HL-60 (cell line): ENCODE data around the gene KLHL10.

Source experiments
- DNase-seq, 2 experiments: peaks; one replicate each; pipeline ENCODE4 v3.0.0-alpha.2; 2010 to 2020; ENCODE audit warnings: low read depth in 1 of 2, low spot score in 1 of 2
- H3K27ac ChIP-seq: fragments of 250-450 bp; sonication (Bioruptor Pico); replicated peaks from 2 replicates; pipeline ENCODE4 v1.5.1; 2020; ENCODE audit warnings: mild to moderate bottlenecking, moderate library complexity
- H3K27me3 ChIP-seq: fragments of 250-450 bp; sonication (Bioruptor Pico); 2 replicates; pipeline ENCODE4 v1.5.1; 2021; ENCODE audit warnings: mild to moderate bottlenecking, moderate library complexity; ENCODE audit not compliant: insufficient read depth, poor library complexity, severe bottlenecking
- H3K4me3 ChIP-seq: replicated peaks from 2 replicates; pipeline ENCODE4 v1.5.1; 2011; ENCODE audit warnings: mild to moderate bottlenecking, control low read depth, low read length; ENCODE audit not compliant: insufficient read depth
- CTCF ChIP-seq: IDR thresholded peaks from one replicate; pipeline ENCODE4 v1.5.1; 2011; ENCODE audit warnings: low read length, control low read depth, inconsistent platforms; ENCODE audit not compliant: insufficient read depth
- GABPA ChIP-seq: IDR thresholded peaks from 2 replicates; pipeline ENCODE4 v1.6.1; 2012; ENCODE audit warnings: low read depth
- POLR2AphosphoS5 ChIP-seq: IDR thresholded peaks from 2 replicates; pipeline ENCODE4 v1.6.1; 2012; ENCODE audit warnings: low read depth
- REST ChIP-seq: IDR thresholded peaks from 2 replicates; pipeline ENCODE4 v1.6.1; 2012; ENCODE audit warnings: low read depth; ENCODE audit not compliant: insufficient replicate concordance
- SPI1 ChIP-seq: IDR thresholded peaks from 2 replicates; pipeline ENCODE4 v1.6.1; 2012; ENCODE audit warnings: low read depth, mild to moderate bottlenecking, borderline replicate concordance

KLHL10 gene

GRCh38 chr17:41794540-41794975 is 43.1 kb upstream of the KLHL10 start:
- Histone ChIP-seq H3K27me3 (no peaks in the 10 kb centered on the region), H3K4me3 (no peak overlapping the region), H3K27ac (no peak overlapping the region)
- DNase-seq = no peak
- TF ChIP-seq REST (no peak), CTCF (no peak), POLR2AphosphoS5 (no peak), GABPA (no peak), SPI1 (no peak)

GRCh38 chr17:41796121-41796895 is 41.3 kb upstream of the KLHL10 start:
- Histone ChIP-seq H3K27ac (no peak overlapping the region), H3K4me3 (no peak overlapping the region), H3K27me3 (no peaks in the 10 kb centered on the region)
- TF ChIP-seq SPI1 = no peak
- TF ChIP-seq CTCF = no peak
- no peak for TF ChIP-seq POLR2AphosphoS5
- no peak for TF ChIP-seq REST
- no peak for TF ChIP-seq GABPA
- DNase-seq = peak in 1 of 2 experiments; percentile 16

- DNase-seq = no peak
- H3K27ac ChIP-seq = no peak overlapping the region
- no peaks in the 10 kb centered on the region for H3K27me3 ChIP-seq
- H3K4me3 ChIP-seq = no peak overlapping the region
- no peak for TF ChIP-seq POLR2AphosphoS5
- no peak for TF ChIP-seq REST
- TF ChIP-seq GABPA = no peak
- TF ChIP-seq CTCF = no peak
- TF ChIP-seq SPI1 = no peak
These were observed 40.2 kb upstream of the KLHL10 start for GRCh38 chr17:41797377-41797776.
